K562 (cell line): ENCODE results near the gene PNMT. TPM values are rescaled to one million over a fixed set of nuclear protein-coding genes. Genes with fewer than 3 reads are reported as not detected.

Experiments used
- E2F8 ChIP-seq: fragments of 450-650 bp; IDR thresholded peaks from 2 replicates; pipeline ENCODE4 v1.7.1; 2018; ENCODE audit warnings: mild to moderate bottlenecking, low read depth; ENCODE audit not compliant: partially characterized antibody
- EHMT2 ChIP-seq: fragments of 450-650 bp; IDR thresholded peaks from 2 replicates; pipeline ENCODE4 v1.6.1; 2018; ENCODE audit warnings: antibody characterized with exemption
- ELK1 ChIP-seq: sonication (generic); formaldehyde crosslinking; IDR thresholded peaks from 2 replicates; pipeline ENCODE4 v1.8.1; 2022; ENCODE audit warnings: missing genetic modification reagents
- LARP7 ChIP-seq: fragments of 450-650 bp; IDR thresholded peaks from 2 replicates; pipeline ENCODE4 v1.6.1; 2016
- NBN ChIP-seq: fragments of 450-650 bp; IDR thresholded peaks from 2 replicates; pipeline ENCODE4 v1.6.1; 2016; ENCODE audit warnings: low read depth, mild to moderate bottlenecking
- NR2F6 ChIP-seq: fragments of 450-650 bp; formaldehyde crosslinking; IDR thresholded peaks from 2 replicates; pipeline ENCODE4 v1.4.0; 2020; ENCODE audit warnings: mild to moderate bottlenecking
- NUFIP1 ChIP-seq: fragments of 450-650 bp; IDR thresholded peaks from 2 replicates; pipeline ENCODE4 v1.6.1; 2018; ENCODE audit not compliant: partially characterized antibody
- PHB2 ChIP-seq: fragments of 450-650 bp; IDR thresholded peaks from 2 replicates; pipeline ENCODE4 v1.6.1; 2017; ENCODE audit warnings: low read depth
- RHOXF2B ChIP-seq: fragments of 250-450 bp; sonication (Bioruptor Pico); conservative IDR thresholded peaks from 2 replicates; pipeline ENCODE4 v1.5.1; 2021
- RREB1 ChIP-seq: fragments of 250-450 bp; sonication (Bioruptor Pico); IDR thresholded peaks from 2 replicates; pipeline ENCODE4 v1.4.0; 2020
- SAP30 ChIP-seq: fragments of 200-600 bp; sonication (generic); IDR thresholded peaks from 2 replicates; pipeline ENCODE4 v1.6.1; 2012; ENCODE audit warnings: borderline replicate concordance, low read depth, mild to moderate bottlenecking, moderate library complexity, low read length, control low read depth, inconsistent platforms; ENCODE audit not compliant: insufficient read depth, poor library complexity, severe bottlenecking
- polyA plus RNA-seq, 8 experiments: library from polyadenylated mRNA; depleted of rRNA in 4 of 8; stranded (reverse) in 5 of 8; unstranded in 3 of 8; fragments of >200 nt; fragmentation: Nextera tagmentation in 2 of 8; fragmentation: Illumina TruSeq in 1 of 8; extraction: Ambion mirVana in 2 of 8; extraction: Trizol in 1 of 8; gene quantifications; 2 replicates each; pipeline versions ENCODE4 v1.2.1 to v1.2.3, GENCODE V29; 2011 to 2014; ENCODE audit warnings: inconsistent platforms in 1 of 8, missing spikeins in 1 of 8
- total RNA-seq, 7 experiments: library from RNA; depleted of rRNA in 6 of 7; stranded (reverse); fragments of >200 nt in 6 of 7; fragmentation: Illumina TruSeq in 2 of 7; extraction: Trizol in 2 of 7; gene quantifications; 2 replicates each; pipeline versions ENCODE4 v1.2.1 to v1.2.3, GENCODE V29; 2011 to 2021; ENCODE audit warnings: low replicate concordance in 1 of 7

PNMT gene
- total and polyA plus RNA-seq, 9 of the 15 experiments (the other 6 are each of a cell fraction or from before 2014, with no cell fraction given) = 0.55 to 18.1 (median 5.8) TPM

- TF ChIP-seq NR2F6 (CRISPR knock-in tag) = no peak
- TF ChIP-seq SAP30 = no peak
- 0 out of 2 replicates have a peak, but pooled peaks have one; percentile 10 for TF ChIP-seq RHOXF2B (CRISPR knock-in tag)
- peak; percentile 30; the same call in 1 of the 2 replicates for TF ChIP-seq EHMT2
- TF ChIP-seq E2F8 = no peak
- peak; percentile 84; the same call in 1 of the 2 replicates for TF ChIP-seq LARP7
- TF ChIP-seq RREB1 (CRISPR knock-in tag) = peak; percentile 69
- no peak for TF ChIP-seq ELK1 (CRISPR knock-in tag)
- TF ChIP-seq NBN = peak; percentile 39; the same call in 1 of the 2 replicates
- TF ChIP-seq PHB2 = 0 out of 2 replicates have a peak, but pooled peaks have one; percentile 17
- no peak for TF ChIP-seq NUFIP1
Observed at GRCh38 chr17:39667945-39668924, at the start of gene PNMT (continued).
